H1 (cell line): ENCODE measurements around the gene BGN. TPM values are rescaled to one million over a fixed set of nuclear protein-coding genes. Genes with fewer than 3 reads are reported as not detected.

ENCODE experiments used
- CTCF ChIA-PET: fragments of 300-600 bp; sonication (Branson Sonifier 250); formaldehyde crosslinking; loops from one replicate; lab custom pipeline; 2021; ENCODE audit not compliant: partially characterized antibody; lab: Charles Lee
- POLR2A ChIA-PET: fragments of 300-600 bp; sonication (Branson Sonifier 250); formaldehyde crosslinking; loops from one replicate; lab custom pipeline; 2021; ENCODE audit warnings: inconsistent platforms; ENCODE audit not compliant: partially characterized antibody; lab: Charles Lee
- DNase-seq, 2 experiments: peaks; one replicate each; pipeline versions ENCODE4 v3.0.0 to v3.0.0-alpha.2; 2010 to 2022; ENCODE audit warnings: low spot score in 2 of 2, low read depth in 1 of 2, mixed read lengths in 1 of 2
- FAIRE-seq: peaks from 2 replicates; lab custom pipeline; 2011; peaks lifted over from hg19 to GRCh38; lab: Jason Lieb, UNC
- H2AFZ ChIP-seq: 2 replicates; pipeline ENCODE4 v1.8.1; 2012; ENCODE audit warnings: low read length, inconsistent platforms
- H2AK5ac ChIP-seq: 2 replicates; pipeline ENCODE4 v1.6.1; 2013; ENCODE audit warnings: low read depth, low read length
- H2BK120ac ChIP-seq: replicated peaks from 2 replicates; pipeline ENCODE3; 2013; ENCODE audit warnings: low read depth, low read length, inconsistent platforms
- H2BK12ac ChIP-seq: 2 replicates; pipeline ENCODE4 v1.6.1; 2013; ENCODE audit warnings: low read depth, low read length
- H2BK15ac ChIP-seq: 2 replicates; pipeline ENCODE4 v1.6.1; 2013; ENCODE audit warnings: low read length
- H2BK20ac ChIP-seq: 2 replicates; pipeline ENCODE4 v1.6.1; 2013; ENCODE audit warnings: low read length
- H2BK5ac ChIP-seq: 2 replicates; pipeline ENCODE4 v1.6.1; 2013; ENCODE audit warnings: low read depth, low read length
- H3K14ac ChIP-seq: 2 replicates; pipeline ENCODE4 v1.6.1; 2013; ENCODE audit warnings: inconsistent platforms; ENCODE audit not compliant: insufficient read length
- H3K18ac ChIP-seq: 2 replicates; pipeline ENCODE4 v1.6.1; 2013; ENCODE audit warnings: low read length; ENCODE audit errors: extremely low read depth
- H3K23ac ChIP-seq: 2 replicates; pipeline ENCODE4 v1.6.1; 2013; ENCODE audit warnings: inconsistent platforms; ENCODE audit not compliant: insufficient read length
- H3K23me2 ChIP-seq: 2 replicates; pipeline ENCODE4 v1.6.1; 2013; ENCODE audit warnings: low read depth, low read length
- H3K27ac ChIP-seq: 2 replicates; pipeline ENCODE4 v1.6.1; 2011; ENCODE audit warnings: low read depth, low read length, inconsistent platforms
- H3K27me3 ChIP-seq, 4 experiments: replicated peaks in 1 of 4; 1 replicate in 1 of 4; 2 replicates in 3 of 4; pipeline versions ENCODE4 v1.6.1 to v1.8.1; 2011 to 2013; ENCODE audit warnings: low read length in 3 of 4, mild to moderate bottlenecking in 3 of 4, inconsistent platforms in 2 of 4, mixed read lengths in 2 of 4, moderate library complexity in 1 of 4; ENCODE audit not compliant: control insufficient read depth in 3 of 4, insufficient read depth in 3 of 4; ENCODE audit errors: extremely low read depth in 1 of 4
- H3K36me3 ChIP-seq, 4 experiments: 2 replicates each; pipeline versions ENCODE4 v1.6.1 to v1.8.1; 2011 to 2013; ENCODE audit warnings: mild to moderate bottlenecking in 4 of 4, low read length in 3 of 4, moderate library complexity in 2 of 4, control low read depth in 1 of 4, inconsistent platforms in 1 of 4; ENCODE audit not compliant: insufficient read depth in 4 of 4, control insufficient read depth in 2 of 4
- H3K4ac ChIP-seq: replicated peaks from 2 replicates; pipeline ENCODE3; 2013; ENCODE audit warnings: low read length, low read depth, mixed read lengths, inconsistent platforms; ENCODE audit not compliant: insufficient read length
- H3K4me1 ChIP-seq, 4 experiments: replicated peaks in 1 of 4; 1 replicate in 1 of 4; 2 replicates in 3 of 4; pipeline versions ENCODE4 v1.6.1 to v1.8.1; 2011 to 2013; ENCODE audit warnings: low read length in 3 of 4, inconsistent platforms in 2 of 4, mixed read lengths in 1 of 4; ENCODE audit not compliant: insufficient read depth in 4 of 4, control insufficient read depth in 3 of 4
- H3K4me2 ChIP-seq, 2 experiments: 2 replicates each; pipeline versions ENCODE4 v1.6.1 to v1.8.1; 2011 to 2013; ENCODE audit warnings: low read depth in 2 of 2, low read length in 2 of 2, control low read depth in 1 of 2, inconsistent platforms in 1 of 2, mild to moderate bottlenecking in 1 of 2; ENCODE audit not compliant: insufficient read depth in 1 of 2
- H3K4me3 ChIP-seq, 4 experiments: fragments of 200-600, 300-600 bp in 1 of 4; sonication (generic), shearing (Covaris generic), sonication (Bioruptor Twin) in 1 of 4; 2 replicates each; pipeline versions ENCODE4 v1.5.1 to v1.8.1; 2011 to 2016; ENCODE audit warnings: low read length in 4 of 4, low read depth in 3 of 4, control low read depth in 2 of 4, inconsistent platforms in 2 of 4, mild to moderate bottlenecking in 2 of 4, mixed read lengths in 1 of 4, moderate library complexity in 1 of 4; ENCODE audit not compliant: insufficient read depth in 2 of 4; ENCODE audit errors: extremely low read depth in 1 of 4
- H3K56ac ChIP-seq: replicated peaks from 2 replicates; pipeline ENCODE3; 2013; ENCODE audit warnings: low read depth, mild to moderate bottlenecking, mixed read lengths, low read length, inconsistent platforms; ENCODE audit not compliant: insufficient read length
- H3K79me1 ChIP-seq: 2 replicates; pipeline ENCODE4 v1.6.1; 2013; ENCODE audit warnings: low read depth, low read length, control low read depth
- H3K79me2 ChIP-seq, 2 experiments: 2 replicates each; pipeline versions ENCODE4 v1.6.1 to v1.8.1; 2012 to 2013; ENCODE audit warnings: low read length in 2 of 2, mild to moderate bottlenecking in 2 of 2, inconsistent platforms in 1 of 2; ENCODE audit not compliant: insufficient read depth in 2 of 2, control insufficient read depth in 1 of 2
- H3K9ac ChIP-seq, 4 experiments: replicated peaks in 1 of 4; 1 replicate in 1 of 4; 2 replicates in 3 of 4; pipeline versions ENCODE4 v1.6.1 to v1.8.1; 2011 to 2013; ENCODE audit warnings: low read depth in 3 of 4, low read length in 3 of 4, control low read depth in 2 of 4, mild to moderate bottlenecking in 2 of 4, moderate library complexity in 2 of 4, inconsistent platforms in 1 of 4; ENCODE audit errors: extremely low read depth in 1 of 4
- H3K9me3 ChIP-seq, 2 experiments: 2 replicates each; pipeline versions ENCODE4 v1.6.1 to v1.8.1; 2012 to 2013; ENCODE audit warnings: mild to moderate bottlenecking in 2 of 2, moderate library complexity in 2 of 2, control low read depth in 1 of 2, inconsistent platforms in 1 of 2, low read depth in 1 of 2, low read length in 1 of 2, mixed read lengths in 1 of 2; ENCODE audit not compliant: insufficient read depth in 2 of 2
- H4K20me1 ChIP-seq, 2 experiments: replicated peaks in 1 of 2; 2 replicates each; pipeline versions ENCODE3 to v1.8.1; 2011 to 2013; ENCODE audit warnings: inconsistent platforms in 2 of 2, low read length in 2 of 2, mild to moderate bottlenecking in 1 of 2; ENCODE audit not compliant: insufficient read depth in 2 of 2, control insufficient read depth in 1 of 2
- H4K5ac ChIP-seq: 2 replicates; pipeline ENCODE4 v1.6.1; 2013; ENCODE audit warnings: low read length, low read depth, mixed read lengths, inconsistent platforms; ENCODE audit not compliant: insufficient read length
- H4K8ac ChIP-seq: 2 replicates; pipeline ENCODE4 v1.8.0; 2013; ENCODE audit warnings: mild to moderate bottlenecking, moderate library complexity, low read length, inconsistent platforms; ENCODE audit not compliant: insufficient read depth; ENCODE audit errors: extremely low read depth
- H4K91ac ChIP-seq: replicated peaks from 2 replicates; pipeline ENCODE3; 2013; ENCODE audit warnings: low read length, mixed read lengths, inconsistent platforms; ENCODE audit not compliant: insufficient read length
- ASH2L ChIP-seq: fragments of 200-600, 300-600 bp; sonication (generic); IDR thresholded peaks from one replicate; pipeline ENCODE4 v1.7.1; 2017; ENCODE audit warnings: low read length
- CEBPB ChIP-seq: IDR thresholded peaks from 2 replicates; pipeline ENCODE4 v1.6.1; 2012; ENCODE audit warnings: low read depth, low read length
- CREB1 ChIP-seq: IDR thresholded peaks from 2 replicates; pipeline ENCODE4 v1.6.1; 2012; ENCODE audit warnings: inconsistent platforms
- CTBP2 ChIP-seq: IDR thresholded peaks from 2 replicates; pipeline ENCODE4 v1.7.0; 2011; ENCODE audit warnings: borderline replicate concordance, mild to moderate bottlenecking, moderate library complexity, mixed read lengths, low read length; ENCODE audit not compliant: insufficient read depth, insufficient read length
- FOSL1 ChIP-seq: IDR thresholded peaks from 2 replicates; pipeline ENCODE4 v1.6.1; 2011; ENCODE audit warnings: mild to moderate bottlenecking, low read depth, low read length, moderate library complexity; ENCODE audit not compliant: insufficient read depth
- JUND ChIP-seq: IDR thresholded peaks from 2 replicates; pipeline ENCODE4 v1.6.1; 2011; ENCODE audit warnings: mild to moderate bottlenecking, improper control_type of control experiment, low read length
- KDM4A ChIP-seq: IDR thresholded peaks from one replicate; pipeline ENCODE4 v1.7.1; 2012; ENCODE audit warnings: low read depth, mild to moderate bottlenecking, moderate library complexity, low read length, inconsistent platforms; ENCODE audit not compliant: severe bottlenecking
- NRF1 ChIP-seq: IDR thresholded peaks from 2 replicates; pipeline ENCODE4 v1.6.1; 2011; ENCODE audit warnings: mild to moderate bottlenecking, low read depth, low read length, improper control_type of control experiment
- PHF8 ChIP-seq: fragments of 200-600 bp; sonication (generic); conservative IDR thresholded peaks from 2 replicates; pipeline ENCODE4 v1.7.1; 2012; ENCODE audit warnings: low read depth, mild to moderate bottlenecking, inconsistent platforms, low read length, moderate library complexity
- RAD21 ChIP-seq, 2 experiments: IDR thresholded peaks in 1 of 2; conservative IDR thresholded peaks in 1 of 2; 2 replicates each; pipeline ENCODE4 v1.6.1; 2011; ENCODE audit warnings: low read depth in 2 of 2, low read length in 2 of 2, improper control_type of control experiment in 1 of 2, inconsistent platforms in 1 of 2, mild to moderate bottlenecking in 1 of 2, moderate library complexity in 1 of 2
- RNF2 ChIP-seq: fragments of 200-900, 300-1000 bp; sonication (generic); IDR thresholded peaks from 2 replicates; pipeline ENCODE4 v1.7.1; 2016; ENCODE audit warnings: borderline replicate concordance, low read depth, mild to moderate bottlenecking, antibody characterized with exemption, low read length; ENCODE audit not compliant: poor library complexity, severe bottlenecking; ENCODE audit errors: missing control alignments
- SP1 ChIP-seq: IDR thresholded peaks from 2 replicates; pipeline ENCODE4 v1.6.1; 2011; ENCODE audit warnings: low read depth, low read length
- YY1 ChIP-seq: IDR thresholded peaks from 2 replicates; pipeline ENCODE4 v1.6.1; 2011; ENCODE audit warnings: low read depth, mild to moderate bottlenecking, low read length
- WGBS, 2 experiments: shearing (Covaris generic) in 1 of 2; methylation state at CpG; one replicate each; pipeline versions ENCODE4 v1.1.6 to v1.1.7; 2013 to 2015; ENCODE audit warnings: low lambda C conversion rate in 2 of 2, mixed read lengths in 2 of 2, inconsistent platforms in 1 of 2, low coverage in 1 of 2, missing lambda C conversion rate in 1 of 2; ENCODE audit not compliant: insufficient replicate concordance in 2 of 2, insufficient coverage in 1 of 2, insufficient read length in 1 of 2; ENCODE audit errors: extremely low coverage in 1 of 2, missing lambda C conversion rate in 1 of 2; 5-methylcytosine and 5-hydroxymethylcytosine counted together
- polyA plus RNA-seq, 7 experiments: library from polyadenylated mRNA; depleted of rRNA in 3 of 7; stranded (reverse) in 5 of 7; unstranded in 2 of 7; fragments of >200 nt in 5 of 7; fragments of 200-250 nt in 2 of 7; gene quantifications; 1 replicate in 5 of 7; 2 replicates in 1 of 7; 4 replicates in 1 of 7; pipeline versions ENCODE4 v1.2.1 to v1.2.3, GENCODE V29; 2011 to 2013; ENCODE audit warnings: missing spikeins in 2 of 7, mixed read lengths in 2 of 7
- total RNA-seq: library from RNA; stranded (reverse); fragmentation: NEBNext Ultra II Directional; extraction: Animal tissue kit (Norgen Biotek cat#: 25700); gene quantifications from 2 replicates; pipeline ENCODE4 v1.2.1, GENCODE V29; 2021

BGN gene
- total and polyA plus RNA-seq, 2 of the 8 experiments (the other 6 are each of a cell fraction or from before 2014, with no cell fraction given) = 1.8 to 2.4 TPM

GRCh38 chrX:153554519-153555167 lies 59.9 kb downstream of the BGN start:
- Histone ChIP-seq H3K79me1 (no peaks in the 10 kb centered on the region), H3K27ac (no peak overlapping the region), H4K91ac (no peak overlapping the region), H4K5ac (no peak overlapping the region), H3K36me3 (no peaks in the 10 kb centered on the region), H3K18ac (no peak overlapping the region), H3K27me3 (no peaks in the 10 kb centered on the region; a peak in 1 of 7 replicates), H2BK20ac (no peak overlapping the region), H3K56ac (no peak overlapping the region), H3K4me1 (no peaks in the 10 kb centered on the region), H2AK5ac (no peak overlapping the region), H3K4me2 (no peak overlapping the region), H4K8ac (no peak overlapping the region), H3K14ac (no peak overlapping the region), H3K23me2 (no peaks in the 10 kb centered on the region), H3K23ac (no peak overlapping the region), H2BK12ac (no peak overlapping the region), H2BK120ac (no peak overlapping the region), H2BK15ac (no peak overlapping the region), H3K4ac (no peak overlapping the region), H3K9ac (no peak overlapping the region), H3K79me2 (no peaks in the 10 kb centered on the region), H2AFZ (no peak overlapping the region), H2BK5ac (no peak overlapping the region), H3K9me3 (no peaks in the 10 kb centered on the region), H3K4me3 (no peak overlapping the region), H4K20me1 (no peaks in the 10 kb centered on the region)
- FAIRE-seq (peak; percentile 88), DNase-seq (peak in 1 of 2 experiments; percentile 69)
- WGBS, 2 experiments = 67% methylated on average over 10 of the region's 17 CpGs; no CpG with 5 or more reads in 1 of the 2 experiments
- ChIA-PET CTCF (interaction anchor here (0.8 to 7.9 kb wide), 17 partner anchors 10 to 114 kb away, joined by 3 to 51 read pairs (median 5); partner anchors contain the start of gene DUSP9), POLR2A (interaction anchor here (0.8 kb wide), 1 partner anchor 31 kb away, joined by 3 read pairs; no protein-coding TSS in a partner anchor)
- TF ChIP-seq JUND (no peak), FOSL1 (no peak), CREB1 (0 out of 2 replicates have a peak, but pooled peaks have one; percentile 16), PHF8 (no peak), ASH2L (no peak), SP1 (no peak), YY1 (no peak), CTBP2 (no peak), KDM4A (no peak), RAD21 (IDR thresholded peaks at IDR 0.05 in 1 of 2, conservative IDR thresholded peaks at IDR 0.05 in 1 of 2; ENCODE audit: low read depth in 2 of 2, low read length in 2 of 2) (peak; percentile 63 to 76), NRF1 (no peak), CEBPB (no peak), RNF2 (no peak)
